HG03442 (cell line): Measurements from ENCODE around the gene MBOAT2.
"Not testable (repeated sequence)": the region's sequence is repeated elsewhere in the genome, so short reads cannot be mapped to it uniquely, and the experiment has no call there.

ENCODE experiments used
- ATAC-seq: cut with Tn5 transposase; IDR thresholded peaks from one replicate; pipeline ENCODE4 v1.9.1; 2021; ENCODE audit warnings: mild to moderate bottlenecking, moderate library complexity; ENCODE audit not compliant: unreplicated experiment

MBOAT2 gene

GRCh38 chr2:8962890-8963289 is 40.6 kb downstream of the MBOAT2 start:
- no peak for ATAC-seq

- ATAC-seq: no peak
Measured at GRCh38 chr2:8957628-8958027, 45.9 kb downstream of the MBOAT2 start.

- no peak for ATAC-seq
Measured at GRCh38 chr2:8956774-8957173, 46.7 kb downstream of the MBOAT2 start.

DNA sequence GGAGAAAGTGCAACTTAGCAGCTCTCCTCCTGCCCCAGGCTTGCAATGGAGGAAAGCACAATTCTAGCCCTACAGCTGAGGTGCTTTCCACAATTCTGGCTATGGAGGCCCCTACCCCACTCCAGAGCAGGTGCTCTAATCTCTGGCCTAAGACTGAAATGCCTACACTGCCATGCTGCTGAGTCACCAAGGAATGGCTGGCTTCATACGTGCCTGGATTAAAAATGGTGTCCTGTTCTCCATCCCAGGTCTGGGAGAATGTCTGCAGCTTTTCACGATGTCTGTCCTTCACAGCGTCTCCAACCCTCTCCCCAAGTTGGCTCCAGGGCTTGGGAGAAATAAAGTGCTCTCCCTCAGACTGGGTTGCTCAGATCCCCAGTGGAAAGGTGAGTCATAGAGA is 48.5 kb downstream of the MBOAT2 start:
- no peak for ATAC-seq

DNA sequence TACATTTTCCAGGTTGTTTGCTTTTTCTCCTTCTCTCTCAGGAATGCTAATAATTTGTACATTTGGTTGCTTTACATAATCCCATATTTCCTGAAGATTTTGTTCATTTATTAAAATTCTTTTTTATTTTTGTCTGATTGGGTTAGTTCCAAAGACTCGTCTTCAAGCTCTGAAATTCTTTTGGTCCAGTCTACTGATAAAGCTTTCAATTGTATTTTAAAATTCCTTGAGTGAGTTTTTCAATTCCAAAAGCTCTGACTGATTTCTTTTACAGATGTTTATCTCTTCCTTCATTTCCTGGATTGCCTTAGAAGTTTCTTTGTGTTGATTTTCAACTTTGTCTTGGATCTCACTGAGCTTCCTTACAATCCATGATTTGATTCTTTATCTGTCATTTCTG is 50.0 kb downstream of the MBOAT2 start:
- no peak for ATAC-seq

DNA sequence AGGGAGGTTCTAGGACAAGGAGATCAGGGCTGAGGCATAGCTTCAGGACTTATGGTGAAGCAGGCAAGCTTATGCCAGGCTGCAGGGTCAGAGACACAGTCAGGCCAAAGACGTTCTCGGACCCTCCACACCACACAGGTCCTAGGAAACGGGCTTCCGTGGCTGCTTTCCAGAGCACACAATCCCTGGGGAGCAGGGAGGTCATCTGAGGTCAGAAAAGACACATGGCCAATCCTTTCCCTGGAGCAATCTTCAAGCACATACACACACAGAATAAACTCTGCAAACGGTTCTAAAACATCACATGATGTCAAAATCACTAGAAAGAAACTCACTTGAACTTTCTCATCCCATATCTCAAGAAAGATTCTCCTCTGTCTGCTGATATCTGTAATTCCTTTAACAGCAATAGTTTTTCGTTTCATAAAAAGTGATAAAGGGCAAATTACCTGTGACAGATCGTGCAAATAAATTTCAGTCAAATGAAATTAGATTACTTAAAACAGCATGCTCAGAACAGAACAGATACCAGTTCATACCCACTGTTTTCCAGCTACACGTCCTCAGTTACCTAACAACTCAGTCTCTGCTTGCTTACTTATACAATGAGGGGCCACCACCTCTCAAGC is 63.9 kb downstream of the MBOAT2 start:
- ATAC-seq: no peak

DNA sequence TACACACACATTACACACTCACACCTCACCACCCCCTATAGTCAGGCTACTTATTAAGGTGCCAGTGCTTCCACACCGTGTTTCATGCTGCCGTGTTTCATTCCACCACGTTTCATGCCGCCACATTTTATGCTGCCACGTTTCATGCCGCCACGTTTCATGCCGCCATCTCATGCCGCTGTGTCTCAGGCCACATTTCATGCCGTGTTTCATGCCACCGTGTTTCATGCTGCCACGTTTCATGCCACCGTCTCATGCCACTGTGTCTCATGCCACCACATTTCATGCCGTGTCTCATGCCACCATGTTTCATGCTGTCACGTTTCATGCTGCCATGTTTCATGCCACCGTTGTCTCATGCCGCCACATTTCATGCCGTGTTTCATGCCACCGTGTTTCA is 65.1 kb downstream of the MBOAT2 start:
- no peak for ATAC-seq

DNA sequence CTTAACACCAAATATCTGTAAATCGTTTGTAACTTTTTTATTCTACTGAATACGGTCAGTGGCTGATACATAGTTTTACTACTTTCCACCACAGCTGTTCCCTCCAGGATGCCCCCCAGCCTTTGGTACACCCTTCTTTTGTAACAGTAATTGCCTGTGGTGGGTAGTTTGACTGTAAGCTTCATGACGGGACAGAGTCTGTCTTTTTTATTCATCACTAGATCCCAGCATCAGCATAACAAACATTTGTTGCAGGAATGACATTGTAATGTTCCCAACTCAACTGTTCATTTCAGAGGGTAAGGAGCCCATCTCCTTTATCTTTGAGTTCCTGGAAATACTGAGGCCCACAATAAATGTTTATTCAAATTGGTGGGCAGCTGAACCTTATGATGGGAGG is 67.5 kb downstream of the MBOAT2 start:
- no peak for ATAC-seq

DNA sequence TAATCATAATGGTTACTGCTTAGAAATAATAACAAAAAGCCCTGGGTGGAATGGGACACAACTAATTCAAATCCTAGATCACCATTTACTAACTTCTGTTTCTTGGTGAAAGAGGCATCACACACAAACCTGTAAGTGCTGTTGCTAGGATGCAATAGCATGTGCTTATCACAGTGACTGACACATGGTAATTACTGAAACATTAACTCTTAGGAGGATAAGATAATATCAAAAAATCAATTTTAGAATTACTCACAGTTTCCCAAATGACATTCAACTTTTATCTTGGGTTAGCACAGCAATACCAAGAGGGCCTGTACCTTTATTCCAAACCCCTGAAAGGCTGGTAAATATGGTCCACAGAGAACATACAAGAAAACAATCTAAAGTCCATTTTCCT is 69.1 kb downstream of the MBOAT2 start:
- no peak for ATAC-seq

- no peak for ATAC-seq
Measured at GRCh38 chr2:8932702-8933101, 70.8 kb downstream of the MBOAT2 start.

- not testable (repeated sequence) for ATAC-seq
Measured at GRCh38 chr2:8930185-8930584, 73.3 kb downstream of the MBOAT2 start.

DNA sequence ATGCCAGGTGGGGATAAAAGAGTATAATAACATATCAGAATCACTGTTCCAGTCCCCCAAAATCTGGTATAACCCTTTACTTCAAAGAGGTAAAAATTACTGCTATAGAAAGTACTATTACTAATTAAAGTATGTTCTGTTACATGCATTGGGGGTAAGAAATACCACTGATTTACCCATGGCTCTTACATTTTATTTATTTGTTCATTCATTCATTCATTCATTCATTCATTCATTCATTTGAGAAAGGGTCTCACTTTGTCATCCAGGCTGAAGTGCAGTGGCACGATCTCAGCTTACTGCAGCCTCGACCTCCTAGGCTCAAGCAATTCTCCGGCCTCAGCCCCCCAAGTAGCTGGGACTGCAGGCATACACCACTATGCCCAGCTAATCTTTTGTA is 74.4 kb downstream of the MBOAT2 start:
- ATAC-seq: no peak

DNA sequence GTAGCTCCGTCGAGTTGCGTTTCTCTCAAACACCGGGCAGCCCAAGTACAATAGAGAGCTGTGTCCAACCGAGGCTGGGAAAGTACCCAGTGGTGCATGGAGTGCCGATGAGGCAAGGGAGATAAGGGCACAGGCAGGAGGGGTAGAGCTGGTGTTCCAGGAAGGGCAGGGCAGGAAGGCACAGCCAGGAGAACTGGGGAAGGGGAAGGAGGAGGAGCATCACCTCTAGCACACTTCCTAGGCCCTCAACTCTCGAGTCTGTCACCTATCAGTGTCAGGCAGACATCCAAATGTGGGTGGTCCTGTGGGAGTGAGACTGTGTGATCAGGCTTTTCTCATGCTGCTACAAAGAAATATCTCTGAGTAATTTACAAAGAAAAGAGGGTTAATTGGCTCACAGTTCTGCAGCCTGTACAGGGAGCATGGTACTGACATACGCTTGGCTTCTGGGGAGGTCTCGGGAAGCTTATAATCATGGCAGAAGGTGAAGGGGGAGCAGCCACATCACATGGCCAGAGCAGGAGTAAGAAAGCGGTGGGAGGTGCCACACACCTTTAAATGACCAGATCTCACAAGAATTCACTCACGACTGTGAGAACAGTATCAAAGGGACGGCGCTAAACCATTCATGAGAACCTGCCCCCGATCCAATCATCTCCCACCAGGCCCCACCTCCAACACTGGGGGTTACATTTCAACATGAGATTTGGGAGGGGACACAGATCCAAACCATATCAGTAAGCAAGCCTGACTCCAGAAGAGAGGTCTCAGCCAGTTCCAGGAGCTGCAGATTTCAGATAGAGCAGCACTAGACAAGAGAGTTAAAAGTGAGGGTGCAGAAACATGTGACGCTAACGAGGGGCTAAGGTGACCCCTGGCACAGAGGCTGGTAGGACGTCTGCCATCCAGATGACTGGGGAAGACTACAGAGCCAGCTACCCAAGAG is 75.7 kb downstream of the MBOAT2 start:
- no peak for ATAC-seq

DNA sequence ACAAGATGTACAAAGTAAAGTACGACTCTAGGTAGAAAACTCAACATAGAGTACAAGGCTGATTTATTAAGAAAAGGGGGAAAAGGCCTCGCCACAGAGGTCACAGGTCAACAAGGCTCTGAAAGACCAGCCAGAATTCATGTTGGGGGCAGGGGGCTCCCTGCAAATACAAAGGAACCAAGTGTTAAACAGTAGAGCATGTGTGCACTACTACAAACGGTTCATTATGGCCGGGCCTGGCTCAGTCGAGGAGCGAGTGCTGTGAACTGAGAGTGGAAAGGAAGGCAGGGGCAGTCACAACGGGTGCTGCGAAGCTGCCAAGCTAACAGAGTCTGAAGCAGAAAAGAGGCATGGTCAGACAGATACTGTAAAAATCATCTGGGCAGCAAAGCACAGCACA is 77.1 kb downstream of the MBOAT2 start:
- ATAC-seq: no peak

DNA sequence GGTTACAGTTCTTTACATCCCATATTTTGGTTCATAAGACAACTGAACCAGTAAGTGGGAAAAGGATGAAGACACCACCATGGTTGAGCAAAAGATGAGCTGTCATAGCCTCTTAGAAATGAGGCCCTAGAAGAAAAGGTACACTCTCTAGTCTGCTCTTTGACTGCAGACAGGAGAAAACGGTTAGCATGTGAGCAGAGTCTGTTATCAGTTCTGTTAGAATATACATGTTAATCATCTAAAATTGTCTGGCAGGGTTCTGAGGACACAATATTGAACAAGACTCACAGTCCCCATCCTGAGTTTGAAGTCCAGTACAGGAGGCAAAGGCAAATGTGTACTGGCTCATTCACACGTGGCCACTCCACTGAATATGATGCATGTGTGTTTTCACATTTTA is 78.1 kb downstream of the MBOAT2 start:
- no peak for ATAC-seq

DNA sequence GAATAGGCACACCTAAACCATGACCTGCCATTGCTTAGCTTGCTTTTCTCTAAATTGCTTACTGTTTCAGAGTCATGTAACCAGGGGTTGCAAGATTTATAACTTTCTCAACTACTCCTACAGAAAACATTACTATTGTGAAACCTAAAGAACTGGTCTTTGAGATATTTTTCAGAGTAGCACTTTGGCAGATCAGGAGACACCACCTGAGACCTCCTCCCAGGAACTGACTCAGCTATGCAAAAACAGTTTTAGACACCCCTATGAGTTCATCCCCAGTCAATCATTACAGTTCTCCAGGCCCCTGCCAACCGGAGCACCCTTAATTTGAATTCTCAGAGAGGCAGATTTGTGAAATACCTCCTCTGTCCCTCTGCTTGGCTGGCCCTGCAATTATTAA is 80.3 kb downstream of the MBOAT2 start:
- no peak for ATAC-seq

- no peak for ATAC-seq
Measured at GRCh38 chr2:8922431-8922830, 81.1 kb downstream of the MBOAT2 start.

GRCh38 chr2:8918412-8918811 is 85.1 kb downstream of the MBOAT2 start:
- ATAC-seq: no peak

- ATAC-seq: no peak
Measured at GRCh38 chr2:8915941-8916340, 87.5 kb downstream of the MBOAT2 start.

GRCh38 chr2:8913767-8914166 is 89.7 kb downstream of the MBOAT2 start:
- not testable (repeated sequence) for ATAC-seq

DNA sequence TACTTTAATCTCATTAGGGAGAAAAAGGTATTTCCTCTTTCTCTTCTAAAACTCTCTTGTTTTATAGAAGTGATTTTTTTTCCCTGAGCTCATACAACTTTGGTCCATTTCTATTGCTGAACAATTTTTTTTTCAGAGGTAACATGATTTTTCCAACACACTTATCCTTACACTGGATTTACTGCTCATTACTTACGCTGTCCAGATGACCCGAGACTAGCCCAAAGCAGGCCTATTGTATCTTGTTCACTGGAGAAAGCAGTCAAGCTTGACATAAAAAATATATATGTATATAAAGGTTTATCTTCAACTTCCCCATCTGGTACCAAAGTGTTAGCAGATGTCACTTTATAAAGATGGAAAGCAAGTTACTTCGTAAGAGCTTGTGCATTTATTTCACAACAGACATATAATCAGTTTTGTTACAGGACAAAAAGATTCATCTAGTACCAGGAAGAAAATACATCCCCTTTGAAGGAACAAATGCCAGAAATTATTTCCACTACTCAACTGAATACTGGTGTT is 95.7 kb downstream of the MBOAT2 start:
- no peak for ATAC-seq

DNA sequence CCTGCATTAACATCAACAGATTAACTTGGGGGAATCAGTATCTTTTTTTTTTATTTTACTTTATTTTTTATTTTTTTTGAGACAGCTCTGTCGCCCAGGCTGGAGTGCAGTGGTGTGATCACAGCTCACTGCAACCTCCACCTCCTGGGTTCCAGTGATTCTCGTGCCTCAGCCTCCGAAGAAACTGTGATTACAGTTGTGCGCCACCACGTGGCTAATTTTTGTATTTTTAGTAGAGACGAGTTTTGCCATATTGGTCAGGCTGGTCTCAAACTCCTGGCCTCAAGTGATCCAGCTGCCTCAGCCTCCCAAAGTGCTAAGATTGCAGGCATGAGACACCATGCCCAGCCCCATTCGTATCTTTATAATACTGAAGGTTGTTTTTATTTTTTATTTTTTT is 99.6 kb downstream of the MBOAT2 start:
- not testable (repeated sequence) for ATAC-seq
